ENCODE data around the gene OR10AD1.
A peak's percentile ranks its signal among the peaks of the same experiment; 100 is the strongest.

OR10AD1 gene

DNA sequence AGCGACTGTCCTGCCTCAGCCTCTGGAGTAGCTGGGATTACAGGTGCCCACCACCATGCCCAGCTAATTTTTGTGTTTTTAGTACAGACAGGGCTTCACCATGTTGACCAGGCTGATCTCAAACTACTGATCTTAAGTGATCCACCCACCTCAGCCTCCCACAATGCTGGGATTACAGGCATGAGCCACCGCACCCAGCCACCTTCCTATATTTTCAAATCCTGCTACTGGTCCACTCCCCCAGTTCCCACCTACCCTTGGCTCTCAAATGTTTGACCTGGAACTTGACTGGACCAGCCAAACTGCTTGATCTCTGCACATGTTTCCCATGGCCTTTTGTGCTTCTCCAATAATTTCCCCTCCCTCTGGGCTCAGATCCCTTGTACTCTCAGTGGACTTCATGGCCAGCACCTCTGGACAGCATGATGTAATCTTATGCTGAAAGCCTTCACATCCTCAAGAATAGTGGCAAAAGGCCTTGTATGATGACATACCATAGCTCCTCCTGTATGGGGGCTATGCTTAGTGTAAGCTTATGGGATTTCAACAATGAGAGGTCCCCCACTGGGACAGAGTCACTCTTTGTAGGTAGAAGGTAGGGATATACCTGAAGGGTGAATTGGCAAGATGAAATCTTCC, 22.1 kb downstream of the OR10AD1 start:
- no peak for TF ChIP-seq ZBTB7A (IDR thresholded peaks at IDR 0.05; ENCODE audit: low read depth)

DNA sequence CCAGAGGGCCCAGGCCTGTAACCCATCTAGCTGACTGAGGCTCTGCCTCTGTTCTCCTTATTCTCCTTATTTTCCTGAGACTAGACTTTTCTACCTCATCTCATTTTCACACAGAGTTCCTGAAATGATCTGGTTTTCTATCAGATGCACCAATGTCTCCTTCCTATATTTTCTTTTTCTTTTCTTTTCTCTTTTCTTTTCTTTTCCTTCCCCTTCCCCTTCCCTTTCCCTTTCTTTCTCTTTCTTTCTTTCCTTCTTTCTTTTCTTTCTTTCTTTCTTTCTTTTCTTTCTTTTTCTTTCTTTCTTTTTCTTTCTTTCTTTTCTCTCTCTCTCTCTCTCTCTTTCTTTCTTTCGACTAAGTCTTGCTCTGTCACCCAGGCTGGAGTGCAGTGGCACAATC, 22.7 kb downstream of the OR10AD1 start:
- no peak for TF ChIP-seq TCF12 (IDR thresholded peaks at IDR 0.05; ENCODE audit: low read depth)
- no peak for TF ChIP-seq ZBTB7A (IDR thresholded peaks at IDR 0.05; ENCODE audit: low read depth)
- no peak for TF ChIP-seq EP300 (IDR thresholded peaks at IDR 0.05; ENCODE audit: borderline replicate concordance)
- no peak for TF ChIP-seq NFIC (IDR thresholded peaks at IDR 0.05)

DNA sequence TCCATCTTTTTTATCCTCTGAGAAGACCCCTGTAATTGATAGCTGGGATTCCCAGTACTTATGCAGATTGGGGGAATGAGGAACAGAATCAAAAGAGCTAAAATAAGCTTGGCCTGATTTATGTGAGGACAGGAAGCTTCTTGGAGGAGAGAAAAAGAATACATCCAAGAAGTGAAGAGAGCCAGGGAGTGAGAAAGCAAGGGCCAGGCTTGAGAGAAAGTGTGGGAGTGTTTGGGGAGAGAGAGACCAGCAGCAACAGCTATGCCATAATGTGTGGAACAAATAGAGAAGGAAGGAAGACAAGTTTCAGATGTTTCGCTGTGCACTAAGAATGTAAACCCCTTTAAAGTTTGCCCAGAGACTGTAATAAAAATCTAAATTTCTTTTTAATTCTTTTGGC, 23.6 kb downstream of the OR10AD1 start:
- no peak for TF ChIP-seq ZBTB7A (IDR thresholded peaks at IDR 0.05; ENCODE audit: low read depth)
- no peak for TF ChIP-seq RAD21 (IDR thresholded peaks at IDR 0.05; ENCODE audit: low read depth)
- no peak for TF ChIP-seq TEAD4 (IDR thresholded peaks at IDR 0.05)
- TF ChIP-seq, protein P1, sequence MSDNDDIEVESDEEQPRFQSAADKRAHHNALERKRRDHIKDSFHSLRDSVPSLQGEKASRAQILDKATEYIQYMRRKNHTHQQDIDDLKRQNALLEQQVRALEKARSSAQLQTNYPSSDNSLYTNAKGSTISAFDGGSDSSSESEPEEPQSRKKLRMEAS (IDR thresholded peaks at IDR 0.05) = no peak
- no peak for TF ChIP-seq TCF12 (IDR thresholded peaks at IDR 0.05; ENCODE audit: low read depth)
- no peak for TF ChIP-seq NFIC (IDR thresholded peaks at IDR 0.05)
- TF ChIP-seq, protein P2, sequence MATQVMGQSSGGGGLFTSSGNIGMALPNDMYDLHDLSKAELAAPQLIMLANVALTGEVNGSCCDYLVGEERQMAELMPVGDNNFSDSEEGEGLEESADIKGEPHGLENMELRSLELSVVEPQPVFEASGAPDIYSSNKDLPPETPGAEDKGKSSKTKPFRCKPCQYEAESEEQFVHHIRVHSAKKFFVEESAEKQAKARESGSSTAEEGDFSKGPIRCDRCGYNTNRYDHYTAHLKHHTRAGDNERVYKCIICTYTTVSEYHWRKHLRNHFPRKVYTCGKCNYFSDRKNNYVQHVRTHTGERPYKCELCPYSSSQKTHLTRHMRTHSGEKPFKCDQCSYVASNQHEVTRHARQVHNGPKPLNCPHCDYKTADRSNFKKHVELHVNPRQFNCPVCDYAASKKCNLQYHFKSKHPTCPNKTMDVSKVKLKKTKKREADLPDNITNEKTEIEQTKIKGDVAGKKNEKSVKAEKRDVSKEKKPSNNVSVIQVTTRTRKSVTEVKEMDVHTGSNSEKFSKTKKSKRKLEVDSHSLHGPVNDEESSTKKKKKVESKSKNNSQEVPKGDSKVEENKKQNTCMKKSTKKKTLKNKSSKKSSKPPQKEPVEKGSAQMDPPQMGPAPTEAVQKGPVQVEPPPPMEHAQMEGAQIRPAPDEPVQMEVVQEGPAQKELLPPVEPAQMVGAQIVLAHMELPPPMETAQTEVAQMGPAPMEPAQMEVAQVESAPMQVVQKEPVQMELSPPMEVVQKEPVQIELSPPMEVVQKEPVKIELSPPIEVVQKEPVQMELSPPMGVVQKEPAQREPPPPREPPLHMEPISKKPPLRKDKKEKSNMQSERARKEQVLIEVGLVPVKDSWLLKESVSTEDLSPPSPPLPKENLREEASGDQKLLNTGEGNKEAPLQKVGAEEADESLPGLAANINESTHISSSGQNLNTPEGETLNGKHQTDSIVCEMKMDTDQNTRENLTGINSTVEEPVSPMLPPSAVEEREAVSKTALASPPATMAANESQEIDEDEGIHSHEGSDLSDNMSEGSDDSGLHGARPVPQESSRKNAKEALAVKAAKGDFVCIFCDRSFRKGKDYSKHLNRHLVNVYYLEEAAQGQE (IDR thresholded peaks at IDR 0.05; ENCODE audit: low read depth) = no peak
- TF ChIP-seq FOXM1 (IDR thresholded peaks at IDR 0.05; ENCODE audit: borderline replicate concordance, low read depth) = no peak
- no peak for TF ChIP-seq CEBPB (IDR thresholded peaks at IDR 0.05)
- TF ChIP-seq EP300 (IDR thresholded peaks at IDR 0.05; ENCODE audit: borderline replicate concordance) = no peak
- no peak for TF ChIP-seq CREB1 (IDR thresholded peaks at IDR 0.05; ENCODE audit: low read depth)

DNA sequence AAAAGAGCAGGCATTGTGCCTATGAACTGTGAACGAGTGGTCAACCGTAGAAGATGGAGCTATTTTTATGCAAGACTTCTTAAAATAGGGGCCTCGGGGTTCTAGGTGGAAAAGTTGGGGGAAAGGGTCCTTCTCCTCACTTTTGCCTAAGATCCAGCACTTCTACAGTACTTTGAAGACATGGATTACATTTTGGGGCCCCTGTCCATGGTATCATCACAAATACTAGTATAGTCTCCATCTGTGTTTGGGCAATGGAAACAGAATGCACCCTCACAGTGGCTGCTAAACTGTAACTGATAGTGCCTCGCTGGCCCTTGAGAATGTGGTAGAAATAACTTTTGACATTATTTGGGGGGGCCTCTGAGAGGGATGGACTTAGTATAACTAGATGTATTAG, 25.1 kb downstream of the OR10AD1 start:
- TF ChIP-seq CREB1 (IDR thresholded peaks at IDR 0.05; ENCODE audit: low read depth) = no peak
- TF ChIP-seq, protein P2 (IDR thresholded peaks at IDR 0.05; ENCODE audit: low read depth) = peak; percentile 64; the same call in 1 of the 2 replicates

DNA sequence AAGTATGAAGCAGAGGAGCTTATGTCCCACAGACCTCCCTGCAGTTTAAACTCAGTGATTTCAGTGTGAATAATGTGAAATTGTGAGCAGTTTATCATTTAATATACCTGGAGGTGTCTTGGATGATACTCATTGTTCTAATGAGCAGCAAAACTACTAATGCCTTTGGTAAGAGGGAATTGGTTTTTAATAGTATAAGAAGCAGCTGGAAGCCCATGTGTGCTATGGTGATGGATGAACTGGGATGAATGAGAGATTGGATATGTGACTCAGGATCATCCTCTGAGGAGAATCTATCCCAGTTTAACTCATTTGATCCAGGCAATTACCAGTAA, 26.7 kb downstream of the OR10AD1 start:
- TF ChIP-seq, protein P3, sequence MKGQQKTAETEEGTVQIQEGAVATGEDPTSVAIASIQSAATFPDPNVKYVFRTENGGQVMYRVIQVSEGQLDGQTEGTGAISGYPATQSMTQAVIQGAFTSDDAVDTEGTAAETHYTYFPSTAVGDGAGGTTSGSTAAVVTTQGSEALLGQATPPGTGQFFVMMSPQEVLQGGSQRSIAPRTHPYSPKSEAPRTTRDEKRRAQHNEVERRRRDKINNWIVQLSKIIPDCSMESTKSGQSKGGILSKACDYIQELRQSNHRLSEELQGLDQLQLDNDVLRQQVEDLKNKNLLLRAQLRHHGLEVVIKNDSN (IDR thresholded peaks at IDR 0.05) = no peak
- TF ChIP-seq TAF1 (IDR thresholded peaks at IDR 0.05; ENCODE audit: low read depth) (no peak), YY1 (IDR thresholded peaks at IDR 0.05; ENCODE audit: low read depth) (no peak), ZBTB7A (IDR thresholded peaks at IDR 0.05; ENCODE audit: low read depth) (no peak), NFIC (IDR thresholded peaks at IDR 0.05) (no peak), TEAD4 (IDR thresholded peaks at IDR 0.05) (no peak), RAD21 (IDR thresholded peaks at IDR 0.05; ENCODE audit: low read depth) (no peak), CREB1 (IDR thresholded peaks at IDR 0.05; ENCODE audit: low read depth) (no peak), EP300 (IDR thresholded peaks at IDR 0.05; ENCODE audit: borderline replicate concordance) (no peak)
- TF ChIP-seq, protein P2 (IDR thresholded peaks at IDR 0.05; ENCODE audit: low read depth) = no peak

DNA sequence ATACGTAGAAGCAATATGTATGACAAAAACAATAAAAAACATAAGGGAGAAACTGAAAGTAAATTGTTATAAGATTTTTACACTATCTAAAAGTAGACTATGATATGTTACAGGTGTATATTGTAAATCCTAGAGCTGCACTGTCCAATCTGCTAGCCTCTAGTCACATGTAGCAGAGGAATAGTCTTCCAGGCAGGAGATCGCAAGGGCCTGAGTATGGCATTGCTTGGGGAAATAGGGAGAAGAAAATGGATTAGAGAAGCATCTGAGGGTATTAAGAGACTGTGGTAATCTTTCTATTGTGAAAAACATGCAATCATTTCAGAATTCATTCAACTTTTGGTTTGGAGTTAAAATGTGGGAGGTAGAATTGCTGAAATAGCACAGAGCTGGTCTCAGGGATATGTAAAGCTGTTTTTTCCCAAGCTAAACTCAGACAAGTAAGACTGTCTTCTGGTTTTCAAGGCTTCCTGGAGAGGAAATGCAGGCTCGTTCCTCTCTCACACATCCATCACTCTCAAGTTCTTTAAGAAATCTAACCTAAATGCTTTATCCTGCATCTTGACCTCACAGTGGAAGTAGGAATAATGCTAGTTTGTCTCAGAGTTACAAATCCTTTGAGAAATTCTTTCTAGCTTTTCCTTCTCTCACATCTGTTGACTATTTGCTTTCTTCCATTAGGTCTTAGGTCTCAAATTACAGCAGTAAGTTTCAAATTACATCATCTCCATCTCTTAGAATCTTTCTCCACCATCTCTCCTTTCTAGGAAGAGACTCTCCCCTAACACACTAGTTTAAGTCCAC, 27.3 kb downstream of the OR10AD1 start:
- no peak for TF ChIP-seq YY1 (IDR thresholded peaks at IDR 0.05; ENCODE audit: low read depth)
- no peak for TF ChIP-seq TAF1 (IDR thresholded peaks at IDR 0.05; ENCODE audit: low read depth)
- no peak for TF ChIP-seq TCF12 (IDR thresholded peaks at IDR 0.05; ENCODE audit: low read depth)
- TF ChIP-seq FOXM1 (IDR thresholded peaks at IDR 0.05; ENCODE audit: borderline replicate concordance, low read depth) = no peak
- no peak for TF ChIP-seq NFIC (IDR thresholded peaks at IDR 0.05)
- TF ChIP-seq RAD21 (IDR thresholded peaks at IDR 0.05; ENCODE audit: low read depth) = no peak
- TF ChIP-seq, protein P2 (IDR thresholded peaks at IDR 0.05; ENCODE audit: low read depth) = no peak
- TF ChIP-seq ZBTB7A (IDR thresholded peaks at IDR 0.05; ENCODE audit: low read depth) = no peak

Measured in Ishikawa (cell line).